ENCODE measurements around the gene PRKG1. TPM values are rescaled to one million over a fixed set of nuclear protein-coding genes. Genes with fewer than 3 reads are reported as not detected.

PRKG1 gene
- total RNA-seq, 1 donor from 2014 or later = 0.17 TPM

GRCh38 chr10:51297438-51297837 lies 223.2 kb downstream of the PRKG1 start:
- no peak for TF ChIP-seq CTCF (conservative IDR thresholded peaks at IDR 0.05; ENCODE audit: low read depth, low read length)
- peak; percentile 3 for DNase-seq (ENCODE audit: low read depth)
- no peak overlapping the region for H3K4me3 ChIP-seq (ENCODE audit: low read depth, low read length)

GRCh38 chr10:51300617-51301304 lies 226.5 kb downstream of the PRKG1 start:
- TF ChIP-seq CTCF (conservative IDR thresholded peaks at IDR 0.05; ENCODE audit: low read depth, low read length) = no peak
- no peak overlapping the region for H3K4me3 ChIP-seq (ENCODE audit: low read depth, low read length)

GRCh38 chr10:51301644-51302043 lies 227.4 kb downstream of the PRKG1 start:
- H3K4me3 ChIP-seq (ENCODE audit: low read depth, low read length) = no peak overlapping the region
- DNase-seq (ENCODE audit: low read depth) = no peak
- no peak for TF ChIP-seq CTCF (conservative IDR thresholded peaks at IDR 0.05; ENCODE audit: low read depth, low read length)

More at GRCh38 chr10:51300617-51301304, 226.5 kb downstream of the PRKG1 start:
- DNase-seq (ENCODE audit: low read depth) = no peak

- no peak for DNase-seq (ENCODE audit: low read depth)
- no peak overlapping the region for H3K4me3 ChIP-seq (ENCODE audit: low read depth, low read length)
- no peak for TF ChIP-seq CTCF (conservative IDR thresholded peaks at IDR 0.05; ENCODE audit: low read depth, low read length)
Observed at GRCh38 chr10:51302316-51302715, 228.0 kb downstream of the PRKG1 start.

GRCh38 chr10:51308116-51308515 lies 233.8 kb downstream of the PRKG1 start:
- no peak for DNase-seq (ENCODE audit: low read depth)
- H3K4me3 ChIP-seq (ENCODE audit: low read depth, low read length) = no peak overlapping the region
- no peak for TF ChIP-seq CTCF (conservative IDR thresholded peaks at IDR 0.05; ENCODE audit: low read depth, low read length)

- DNase-seq (ENCODE audit: low read depth) = no peak
- no peak for TF ChIP-seq CTCF (conservative IDR thresholded peaks at IDR 0.05; ENCODE audit: low read depth, low read length)
Observed at GRCh38 chr10:51311228-51311627, 236.9 kb downstream of the PRKG1 start.

GRCh38 chr10:51312817-51313216 lies 238.5 kb downstream of the PRKG1 start:
- no peak for TF ChIP-seq CTCF (conservative IDR thresholded peaks at IDR 0.05; ENCODE audit: low read depth, low read length)
- no peak for DNase-seq (ENCODE audit: low read depth)
- no peak overlapping the region for H3K4me3 ChIP-seq (ENCODE audit: low read depth, low read length)

More at GRCh38 chr10:51311228-51311627, 236.9 kb downstream of the PRKG1 start:
- H3K4me3 ChIP-seq (ENCODE audit: low read depth, low read length) = no peak overlapping the region

All from epithelial cell of proximal tubule (primary cell).